Erythroblast (primary cell): Measurements from ENCODE around the gene TENT5C.

ENCODE experiments used
- GATA1 ChIP-seq: IDR thresholded peaks from 2 replicates; pipeline ENCODE4 v1.6.1; 2011; ENCODE audit warnings: low read depth, mild to moderate bottlenecking, control low read depth, low read length, moderate library complexity
- POLR2A ChIP-seq: IDR thresholded peaks from 2 replicates; pipeline ENCODE4 v1.6.1; 2011; ENCODE audit warnings: mild to moderate bottlenecking, low read length

DNA sequence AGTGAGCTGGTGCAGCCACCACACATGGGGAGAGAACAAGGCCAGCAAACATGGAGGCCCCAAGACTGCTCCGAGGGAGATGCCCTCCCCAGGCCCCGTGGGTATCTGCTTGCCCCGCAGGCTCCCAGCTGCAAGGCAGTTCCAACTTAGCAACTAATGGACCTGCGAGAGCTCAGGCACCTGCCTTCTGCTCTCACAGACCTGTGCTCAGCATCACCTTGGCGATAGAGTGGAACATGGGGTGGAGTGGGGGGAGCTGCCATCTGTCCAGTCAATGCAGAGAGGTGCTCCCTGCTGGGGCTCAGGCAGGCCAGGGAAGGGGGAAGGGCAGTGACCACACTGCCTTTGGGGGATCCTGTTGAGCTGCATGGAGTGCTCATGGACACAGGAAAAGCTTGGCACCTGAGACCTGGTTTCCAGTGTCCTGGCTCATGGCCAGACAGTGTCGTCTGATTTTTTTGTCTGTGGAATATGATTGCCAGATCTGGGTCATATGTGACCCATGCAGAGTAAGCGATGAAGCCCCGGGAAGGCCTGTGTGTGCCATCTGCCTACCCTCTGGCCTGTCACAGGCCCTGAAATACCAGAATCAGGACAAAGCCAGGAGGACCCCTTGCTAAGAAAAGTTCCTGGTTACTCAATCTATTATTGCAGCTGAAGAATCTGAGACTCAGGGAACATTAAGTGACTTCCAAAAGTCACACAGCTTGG lies 39.9 kb upstream of the TENT5C start:
- TF ChIP-seq POLR2A, result no peak
- no peak for TF ChIP-seq GATA1
